HepG2 (cell line): Measurements from ENCODE around the gene SPACDR. TPM values are rescaled to one million over a fixed set of nuclear protein-coding genes. Genes with fewer than 3 reads are reported as not detected.

ENCODE experiments used
- ATF7-NPFF ChIP-seq: sonication (generic); formaldehyde crosslinking; IDR thresholded peaks from 2 replicates; pipeline ENCODE4 v1.8.1; 2023; ENCODE audit warnings: mild to moderate bottlenecking, low read depth, missing genetic modification reagents, moderate library complexity
- GATAD2A ChIP-seq: IDR thresholded peaks from 2 replicates; pipeline ENCODE4 v1.6.1; 2016
- GTF2F1 ChIP-seq: fragments of 150-350 bp; IDR thresholded peaks from 2 replicates; pipeline ENCODE4 v1.6.1; 2014; ENCODE audit warnings: low read length
- KDM3A ChIP-seq: IDR thresholded peaks from 2 replicates; pipeline ENCODE4 v1.6.1; 2018; ENCODE audit warnings: low read depth, missing compliant biosample characterization
- PCBP2 ChIP-seq: fragments of 200-400 bp; formaldehyde crosslinking; optimal IDR thresholded peaks from 2 replicates; pipeline ENCODE3; 2018; ENCODE audit warnings: low read length, low read depth; ENCODE audit not compliant: poor library complexity, severe bottlenecking
- PHF20 ChIP-seq: sonication (generic); formaldehyde crosslinking; IDR thresholded peaks from 2 replicates; pipeline ENCODE4 v1.5.0; 2020; ENCODE audit warnings: mild to moderate bottlenecking, missing genetic modification reagents
- PHF8 ChIP-seq: sonication (generic); formaldehyde crosslinking; IDR thresholded peaks from 2 replicates; pipeline ENCODE4 v1.5.0; 2020; ENCODE audit warnings: missing genetic modification reagents
- SP2 ChIP-seq: sonication (generic); formaldehyde crosslinking; IDR thresholded peaks from 2 replicates; pipeline ENCODE4 v1.5.1; 2020; ENCODE audit warnings: mild to moderate bottlenecking, missing genetic modification reagents
- THYN1 ChIP-seq: sonication (generic); formaldehyde crosslinking; IDR thresholded peaks from 2 replicates; pipeline ENCODE4 v1.8.1; 2023; ENCODE audit warnings: low read depth, mild to moderate bottlenecking, moderate library complexity, missing genetic modification reagents, borderline replicate concordance
- ZC3H13 ChIP-seq: sonication (generic); formaldehyde crosslinking; IDR thresholded peaks from 2 replicates; pipeline ENCODE4 v1.8.1; 2023; ENCODE audit warnings: mild to moderate bottlenecking, missing genetic modification reagents, moderate library complexity
- ZFP82 ChIP-seq: sonication (generic); formaldehyde crosslinking; IDR thresholded peaks from 2 replicates; pipeline ENCODE4 v1.5.1; 2020; ENCODE audit warnings: mild to moderate bottlenecking, missing genetic modification reagents, borderline replicate concordance
- ZFP91 ChIP-seq: sonication (generic); formaldehyde crosslinking; IDR thresholded peaks from 2 replicates; pipeline ENCODE4 v1.9.0; 2022; ENCODE audit warnings: missing genetic modification reagents, mild to moderate bottlenecking, borderline replicate concordance
- ZMAT3 ChIP-seq: sonication (generic); formaldehyde crosslinking; conservative IDR thresholded peaks from 2 replicates; pipeline ENCODE4 v1.7.0; 2021; ENCODE audit warnings: missing genetic modification reagents
- ZNF160 ChIP-seq: sonication (generic); formaldehyde crosslinking; IDR thresholded peaks from 2 replicates; pipeline ENCODE4 v1.8.0; 2022; ENCODE audit warnings: mild to moderate bottlenecking, inconsistent platforms, missing genetic modification reagents
- ZNF333 ChIP-seq: sonication (generic); formaldehyde crosslinking; IDR thresholded peaks from 2 replicates; pipeline ENCODE4 v1.4.0; 2020; ENCODE audit warnings: mild to moderate bottlenecking, missing genetic modification reagents, borderline replicate concordance
- ZNF33B ChIP-seq: sonication (generic); formaldehyde crosslinking; IDR thresholded peaks from 2 replicates; pipeline ENCODE4 v1.5.1; 2020; ENCODE audit warnings: mild to moderate bottlenecking, missing genetic modification reagents
- ZNF513 ChIP-seq: sonication (generic); formaldehyde crosslinking; conservative IDR thresholded peaks from 2 replicates; pipeline ENCODE4 v1.5.0; 2020; ENCODE audit warnings: missing genetic modification reagents
- ZNF674 ChIP-seq: sonication (generic); formaldehyde crosslinking; IDR thresholded peaks from 2 replicates; pipeline ENCODE4 v1.5.0; 2020; ENCODE audit warnings: low read depth, mild to moderate bottlenecking, missing genetic modification reagents
- ZSCAN9 ChIP-seq: IDR thresholded peaks from 2 replicates; pipeline ENCODE4 v1.6.1; 2016; ENCODE audit warnings: borderline replicate concordance
- polyA plus RNA-seq, 8 experiments: library from polyadenylated mRNA; depleted of rRNA in 3 of 8; stranded (reverse) in 7 of 8; unstranded in 1 of 8; fragments of >200 nt; fragmentation: Illumina TruSeq in 4 of 8; extraction: Trizol in 4 of 8; gene quantifications; 2 replicates each; pipeline versions ENCODE4 v1.2.1 to v1.2.3, GENCODE V29; 2011 to 2016; ENCODE audit warnings: low read depth in 4 of 8, missing spikeins in 1 of 8, mixed read lengths in 1 of 8; ENCODE audit not compliant: insufficient read depth in 1 of 8
- total RNA-seq, 5 experiments: library from RNA; depleted of rRNA; stranded (reverse); fragments of >200 nt; fragmentation: Illumina TruSeq; extraction: Trizol; gene quantifications; 2 replicates each; pipeline ENCODE4 v1.2.3, GENCODE V29; 2016; ENCODE audit warnings: low read depth in 1 of 5
- TF ChIP-seq, protein P1 (sequence below), 2 experiments: sonication (generic) in 1 of 2; formaldehyde crosslinking in 1 of 2; IDR thresholded peaks; 2 replicates each; pipeline versions ENCODE4 v1.5.1 to v1.6.1; 2011 to 2020; ENCODE audit warnings: borderline replicate concordance in 1 of 2, low read depth in 1 of 2, low read length in 1 of 2, mild to moderate bottlenecking in 1 of 2, missing genetic modification reagents in 1 of 2, moderate library complexity in 1 of 2
- TF ChIP-seq, protein P2 (sequence below): IDR thresholded peaks from 2 replicates; pipeline ENCODE4 v1.6.1; 2012; ENCODE audit warnings: low read depth, low read length, improper control_type of control experiment

Gene SPACDR
- total and polyA plus RNA-seq, 2 of the 13 experiments (the other 11 are each of a cell fraction or from before 2014, with no cell fraction given) = 0.41 TPM; not detected in 1

- TF ChIP-seq, protein P1, sequence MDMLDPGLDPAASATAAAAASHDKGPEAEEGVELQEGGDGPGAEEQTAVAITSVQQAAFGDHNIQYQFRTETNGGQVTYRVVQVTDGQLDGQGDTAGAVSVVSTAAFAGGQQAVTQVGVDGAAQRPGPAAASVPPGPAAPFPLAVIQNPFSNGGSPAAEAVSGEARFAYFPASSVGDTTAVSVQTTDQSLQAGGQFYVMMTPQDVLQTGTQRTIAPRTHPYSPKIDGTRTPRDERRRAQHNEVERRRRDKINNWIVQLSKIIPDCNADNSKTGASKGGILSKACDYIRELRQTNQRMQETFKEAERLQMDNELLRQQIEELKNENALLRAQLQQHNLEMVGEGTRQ (IDR thresholded peaks at IDR 0.05; ENCODE audit: low read depth, low read length) = no peak
- TF ChIP-seq, protein P1 (CRISPR knock-in tag; IDR thresholded peaks at IDR 0.05; ENCODE audit: borderline replicate concordance) = peak; percentile 40; the same call in 1 of the 2 replicates
- TF ChIP-seq ZNF333 (CRISPR knock-in tag) = no peak; the same call in 1 of the 2 replicates
- peak; percentile 31; the same call in 1 of the 2 replicates for TF ChIP-seq PHF20 (CRISPR knock-in tag)
- TF ChIP-seq ZSCAN9 (CRISPR knock-in tag) = peak; percentile 50; the same call in 1 of the 2 replicates
- TF ChIP-seq ZNF674 (CRISPR knock-in tag) = no peak
- TF ChIP-seq SP2 (CRISPR knock-in tag) = no peak
- peak; percentile 78 for TF ChIP-seq GATAD2A (CRISPR knock-in tag)
- TF ChIP-seq ZNF513 (CRISPR knock-in tag) = no peak
- TF ChIP-seq ZNF33B = 0 out of 2 replicates have a peak, but pooled peaks have one; percentile 35
- peak; percentile 39; the same call in 1 of the 2 replicates for TF ChIP-seq PHF8 (CRISPR knock-in tag)
- TF ChIP-seq THYN1 (CRISPR knock-in tag) = no peak
- 0 out of 2 replicates have a peak, but pooled peaks have one; percentile 29 for TF ChIP-seq KDM3A (CRISPR knock-in tag)
- TF ChIP-seq ZC3H13 (CRISPR knock-in tag) = no peak
- peak; percentile 45; the same call in 1 of the 2 replicates for TF ChIP-seq ZFP91
- no peak for TF ChIP-seq GTF2F1
- 0 out of 2 replicates have a peak, but pooled peaks have one; percentile 64 for TF ChIP-seq ATF7-NPFF
- no peak for TF ChIP-seq ZFP82
- no peak for TF ChIP-seq ZMAT3 (CRISPR knock-in tag)
- 0 out of 2 replicates have a peak, but pooled peaks have one; percentile 34 for TF ChIP-seq ZNF160 (CRISPR knock-in tag)
- no peak for TF ChIP-seq PCBP2
- TF ChIP-seq, protein P2, sequence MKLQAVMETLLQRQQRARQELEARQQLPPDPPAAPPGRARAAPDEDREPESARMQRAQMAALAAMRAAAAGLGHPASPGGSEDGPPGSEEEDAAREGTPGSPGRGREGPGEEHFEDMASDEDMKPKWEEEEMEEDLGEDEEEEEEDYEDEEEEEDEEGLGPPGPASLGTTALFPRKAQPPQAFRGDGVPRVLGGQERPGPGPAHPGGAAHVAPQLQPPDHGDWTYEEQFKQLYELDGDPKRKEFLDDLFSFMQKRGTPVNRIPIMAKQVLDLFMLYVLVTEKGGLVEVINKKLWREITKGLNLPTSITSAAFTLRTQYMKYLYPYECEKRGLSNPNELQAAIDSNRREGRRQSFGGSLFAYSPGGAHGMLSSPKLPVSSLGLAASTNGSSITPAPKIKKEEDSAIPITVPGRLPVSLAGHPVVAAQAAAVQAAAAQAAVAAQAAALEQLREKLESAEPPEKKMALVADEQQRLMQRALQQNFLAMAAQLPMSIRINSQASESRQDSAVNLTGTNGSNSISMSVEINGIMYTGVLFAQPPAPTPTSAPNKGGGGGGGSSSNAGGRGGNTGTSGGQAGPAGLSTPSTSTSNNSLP = no peak
These were observed 15.0 kb upstream of the SPACDR start, which contains the start of gene TSC22D4 (continued) for GRCh38 chr7:100478958-100479660.
